ENCODE results near the gene RSRP1. TPM values are rescaled to one million over a fixed set of nuclear protein-coding genes. Genes with fewer than 3 reads are reported as not detected.
A peak's percentile ranks its signal among the peaks of the same experiment; 100 is the strongest.
"Not testable (repeated sequence)": the region's sequence is repeated elsewhere in the genome, so short reads cannot be mapped to it uniquely, and the experiment has no call there.

The RSRP1 gene
- total RNA-seq, result 10 to 100 TPM; 43.6 to 65.0 (median 54.9) TPM
- 63.6 TPM for polyA plus RNA-seq
- long read RNA-seq, donor 1, transcript RSRP1-207 (4 exons, 2,941 nt), result major isoform, 7 of 22 reads
- long read RNA-seq, donor 1, partial matches to known transcripts, result 3 of 22 reads
- long read RNA-seq, donor 1, other reads (novel, unspliced or antisense), result 6 of 22 reads
- long read RNA-seq, donor 2, partial matches to known transcripts, result 0 of 7 reads
- long read RNA-seq, donor 2, other reads (novel, unspliced or antisense), result 2 of 7 reads
- long read RNA-seq, donor 3, partial matches to known transcripts, result 4 of 19 reads
- long read RNA-seq, donor 3, other reads (novel, unspliced or antisense), result 9 of 19 reads
- long read RNA-seq, donor 4, partial matches to known transcripts, result 1 of 4 reads
- long read RNA-seq, donor 4, other reads (novel, unspliced or antisense), result 3 of 4 reads

GRCh38 chr1:25247024-25247828, at the start of gene RSRP1:
TSS of gene RSRP1 (minus strand) at chr1:25247454. CDS start at chr1:25246963, 491 bp downstream.
- peak; percentile 97 for ATAC-seq
- H3K27ac ChIP-seq (ENCODE audit: low read length), result peak within 1 kb of the TSS; percentile 100
- under 1% methylated on average over 79 of the region's 79 CpGs for WGBS
- peaks cover 2% of the 10 kb centered on the region for H3K4me1 ChIP-seq (ENCODE audit: control insufficient read depth, insufficient read depth, low read length)
- H3K4me3 ChIP-seq (ENCODE audit: low read length), result peak within 1 kb of the TSS; percentile 87
- peak; percentile 100 for DNase-seq
- H3K9me3 ChIP-seq (ENCODE audit: control insufficient read depth, low read length), result no peaks in the 10 kb centered on the region
- intact Hi-C loops (cut with DNase I), result loop anchor here in 1 of 4 donors (10.0 kb wide), 1 partner anchor 568 kb away; the partner anchor contains the start of gene MTFR1L
- no peaks in the 10 kb centered on the region for H3K27me3 ChIP-seq (ENCODE audit: control insufficient read depth, insufficient read depth)

DNA sequence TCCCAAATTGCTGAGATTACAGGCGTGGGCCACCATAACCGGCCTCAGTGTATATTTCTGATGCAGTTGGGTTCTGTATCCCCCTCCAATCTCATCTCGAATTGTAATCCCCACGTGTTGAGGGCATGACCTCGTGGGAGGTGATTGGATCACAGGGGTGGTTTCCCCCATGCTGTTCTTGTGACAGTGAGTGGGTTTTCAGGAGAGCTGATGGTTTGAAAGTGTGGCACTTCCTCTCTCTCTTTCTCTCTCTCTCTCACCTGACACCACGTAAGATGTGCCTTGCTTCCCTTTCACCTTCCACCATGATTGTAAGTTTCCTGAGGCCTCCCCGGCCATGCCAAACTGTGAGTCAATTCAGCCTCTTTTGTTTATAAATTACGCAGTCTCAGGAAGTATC, 49.2 kb upstream of the RSRP1 start:
- DNase-seq; H3K9me3 ChIP-seq (ENCODE audit: control insufficient read depth, low read length); intact Hi-C loops (cut with DNase I); ATAC-seq; H3K27me3 ChIP-seq (ENCODE audit: control insufficient read depth, insufficient read depth); H3K4me3 ChIP-seq (ENCODE audit: low read length); H3K27ac ChIP-seq (ENCODE audit: low read length); H3K4me1 ChIP-seq (ENCODE audit: control insufficient read depth, insufficient read depth, low read length): not testable (repeated sequence)
- WGBS, result 56% methylated on average over 5 of the region's 8 CpGs

GRCh38 chr1:25294889-25295826, 47.9 kb upstream of the RSRP1 start:
- DNase-seq; H3K9me3 ChIP-seq (ENCODE audit: control insufficient read depth, low read length); H3K4me1 ChIP-seq (ENCODE audit: control insufficient read depth, insufficient read depth, low read length); H3K27me3 ChIP-seq (ENCODE audit: control insufficient read depth, insufficient read depth); intact Hi-C loops (cut with DNase I); H3K27ac ChIP-seq (ENCODE audit: low read length); H3K4me3 ChIP-seq (ENCODE audit: low read length): not testable (repeated sequence)
- ATAC-seq, result peak in 1 of 2 donors; percentile 78
- WGBS, result 62% methylated on average over 4 of the region's 14 CpGs

- H3K9me3 ChIP-seq (ENCODE audit: control insufficient read depth, low read length); DNase-seq; H3K4me1 ChIP-seq (ENCODE audit: control insufficient read depth, insufficient read depth, low read length); H3K27me3 ChIP-seq (ENCODE audit: control insufficient read depth, insufficient read depth); intact Hi-C loops (cut with DNase I); H3K27ac ChIP-seq (ENCODE audit: low read length); ATAC-seq; H3K4me3 ChIP-seq (ENCODE audit: low read length): not testable (repeated sequence)
- 84% methylated on average over 2 of the region's 2 CpGs for WGBS
Measured at GRCh38 chr1:25293426-25293825, 46.2 kb upstream of the RSRP1 start.

DNA sequence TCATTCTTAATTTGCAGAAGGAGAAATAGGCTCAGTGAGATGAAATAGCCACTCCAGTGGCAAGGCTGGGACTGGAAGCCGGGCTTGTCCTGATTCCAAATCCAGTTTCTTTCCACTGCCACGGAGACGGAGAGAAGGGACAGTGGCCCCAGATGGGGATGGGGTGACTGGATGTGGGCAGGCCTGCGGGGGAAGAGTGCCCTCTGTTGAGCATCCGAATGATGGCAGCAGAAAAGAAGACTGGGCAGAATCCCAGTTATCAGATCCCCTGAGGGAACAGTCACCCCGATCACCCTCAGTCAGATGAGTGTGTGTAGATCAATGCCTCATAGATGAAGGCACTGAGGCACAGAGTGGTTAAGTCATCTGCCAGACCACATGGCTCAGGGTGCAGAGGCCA, 42.8 kb upstream of the RSRP1 start:
- H3K9me3 ChIP-seq (ENCODE audit: control insufficient read depth, low read length); H3K4me1 ChIP-seq (ENCODE audit: control insufficient read depth, insufficient read depth, low read length); DNase-seq; ATAC-seq; H3K27ac ChIP-seq (ENCODE audit: low read length); H3K27me3 ChIP-seq (ENCODE audit: control insufficient read depth, insufficient read depth); intact Hi-C loops (cut with DNase I); H3K4me3 ChIP-seq (ENCODE audit: low read length): not testable (repeated sequence)
- WGBS, result 16% methylated on average over 5 of the region's 6 CpGs

DNA sequence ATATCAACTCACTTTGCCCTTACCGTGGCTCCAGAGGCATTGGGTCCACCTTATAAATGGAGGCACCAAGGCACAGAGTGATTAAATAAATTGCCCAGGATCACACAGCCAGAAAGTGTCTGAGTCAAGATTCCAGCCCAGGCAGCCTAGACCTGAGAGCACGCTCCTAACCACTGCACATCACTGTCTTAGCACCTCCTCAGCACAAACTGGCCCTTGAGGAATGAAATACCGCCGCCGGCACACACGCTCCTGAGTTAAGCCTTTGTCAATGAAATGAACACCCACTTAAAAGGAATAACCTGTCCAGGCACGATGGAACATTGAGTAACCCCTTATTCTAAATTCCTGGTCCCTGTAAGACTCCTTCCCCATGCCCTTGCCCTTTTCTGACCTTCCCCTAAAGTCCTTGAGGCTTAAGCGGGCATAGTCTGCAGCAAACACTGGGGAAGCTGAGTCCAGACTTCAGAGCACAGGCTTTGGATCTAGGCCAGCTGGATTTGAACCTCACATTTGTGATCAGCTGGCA, 41.4 kb upstream of the RSRP1 start:
- intact Hi-C loops (cut with DNase I), result loop anchor here in 1 of 4 donors (5.0 kb wide), 1 partner anchor 124 kb away; no protein-coding TSS in a partner anchor
- 87% methylated on average over 3 of the region's 8 CpGs for WGBS

GRCh38 chr1:25287164-25287563, 39.9 kb upstream of the RSRP1 start:
- not testable (repeated sequence) for H3K27me3 ChIP-seq (ENCODE audit: control insufficient read depth, insufficient read depth); H3K9me3 ChIP-seq (ENCODE audit: control insufficient read depth, low read length); ATAC-seq; H3K4me1 ChIP-seq (ENCODE audit: control insufficient read depth, insufficient read depth, low read length); H3K27ac ChIP-seq (ENCODE audit: low read length); H3K4me3 ChIP-seq (ENCODE audit: low read length); DNase-seq
- intact Hi-C loops (cut with DNase I), result loop anchor here in 1 of 4 donors (5.0 kb wide), 1 partner anchor 125 kb away; no protein-coding TSS in a partner anchor
- 66% methylated on average over 5 of the region's 6 CpGs for WGBS

More for the DNA sequence above, 41.4 kb upstream of the RSRP1 start:
- not testable (repeated sequence) for H3K9me3 ChIP-seq (ENCODE audit: control insufficient read depth, low read length); DNase-seq; H3K4me3 ChIP-seq (ENCODE audit: low read length); H3K27me3 ChIP-seq (ENCODE audit: control insufficient read depth, insufficient read depth); ATAC-seq; H3K27ac ChIP-seq (ENCODE audit: low read length); H3K4me1 ChIP-seq (ENCODE audit: control insufficient read depth, insufficient read depth, low read length)

DNA sequence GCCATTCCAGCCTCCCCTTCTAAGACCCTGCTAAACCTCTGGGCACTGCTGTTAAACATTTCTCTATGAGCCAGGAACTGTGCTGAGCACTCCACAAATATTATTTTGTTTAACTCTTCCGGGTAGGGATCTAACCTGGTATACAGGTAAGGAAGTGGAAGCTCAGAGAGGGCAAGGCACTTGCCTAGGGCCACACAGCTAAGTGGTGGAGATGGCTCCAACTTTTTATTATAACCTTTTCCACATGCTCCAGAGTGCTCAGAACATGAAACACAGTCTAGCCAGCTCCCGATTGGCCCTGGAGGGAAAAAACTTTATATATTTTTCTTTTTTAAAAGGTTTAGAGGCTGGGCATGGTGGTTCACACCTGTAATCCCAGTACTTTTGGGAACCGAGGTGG, 38.6 kb upstream of the RSRP1 start:
- WGBS, result 88% methylated on average over 3 of the region's 3 CpGs
- intact Hi-C loops (cut with DNase I), result loop anchor here in 1 of 4 donors (5.0 kb wide), 1 partner anchor 126 kb away; no protein-coding TSS in a partner anchor
- H3K4me1 ChIP-seq (ENCODE audit: control insufficient read depth, insufficient read depth, low read length); H3K27me3 ChIP-seq (ENCODE audit: control insufficient read depth, insufficient read depth); H3K4me3 ChIP-seq (ENCODE audit: low read length); ATAC-seq; H3K27ac ChIP-seq (ENCODE audit: low read length); DNase-seq; H3K9me3 ChIP-seq (ENCODE audit: control insufficient read depth, low read length): not testable (repeated sequence)

GRCh38 chr1:25279693-25280111, 32.4 kb upstream of the RSRP1 start:
- H3K27me3 ChIP-seq (ENCODE audit: control insufficient read depth, insufficient read depth); H3K4me1 ChIP-seq (ENCODE audit: control insufficient read depth, insufficient read depth, low read length); H3K4me3 ChIP-seq (ENCODE audit: low read length); intact Hi-C loops (cut with DNase I); H3K9me3 ChIP-seq (ENCODE audit: control insufficient read depth, low read length); H3K27ac ChIP-seq (ENCODE audit: low read length); DNase-seq; ATAC-seq: not testable (repeated sequence)
- WGBS, result 54% methylated on average over 4 of the region's 5 CpGs

DNA sequence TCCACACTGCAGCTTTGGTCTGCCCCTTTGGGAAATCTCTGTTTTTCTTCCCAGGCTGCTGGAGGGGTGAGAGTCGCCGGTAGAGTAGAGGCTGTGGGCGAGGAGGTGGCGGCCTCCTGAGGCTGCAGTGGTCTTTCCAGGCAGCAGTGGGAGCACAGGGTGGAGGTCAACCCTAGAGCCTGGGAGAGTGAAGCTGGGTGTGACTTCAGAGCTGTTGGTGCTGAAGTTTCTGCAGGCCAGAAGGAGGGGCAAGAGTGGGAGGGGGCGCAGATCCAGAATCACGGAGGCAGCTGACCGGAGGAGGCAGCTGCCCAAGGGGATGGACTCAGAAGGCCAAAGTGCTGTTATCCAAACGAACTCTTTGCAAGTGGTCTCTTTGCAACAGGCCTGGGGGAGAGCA, 31.5 kb upstream of the RSRP1 start:
- H3K27me3 ChIP-seq (ENCODE audit: control insufficient read depth, insufficient read depth); H3K4me1 ChIP-seq (ENCODE audit: control insufficient read depth, insufficient read depth, low read length); H3K9me3 ChIP-seq (ENCODE audit: control insufficient read depth, low read length); H3K4me3 ChIP-seq (ENCODE audit: low read length); intact Hi-C loops (cut with DNase I); H3K27ac ChIP-seq (ENCODE audit: low read length); DNase-seq; ATAC-seq: not testable (repeated sequence)
- 76% methylated on average over 4 of the region's 8 CpGs for WGBS

Measured in right cardiac atrium (tissue), 5 donors.